Measurements from ENCODE around the gene LRRC1. TPM values are rescaled to one million over a fixed set of nuclear protein-coding genes. Genes with fewer than 3 reads are reported as not detected.

The LRRC1 gene
- total and polyA plus RNA-seq, 10 of the 15 experiments (the other 5 are each of a cell fraction or from before 2014, with no cell fraction given) = 0.35 to 9.3 (median 0.63) TPM

GRCh38 chr6:53892707-53893106, 97.9 kb downstream of the LRRC1 start (continued):
- no peak for TF ChIP-seq HDAC2 (IDR thresholded peaks at IDR 0.05)

DNA sequence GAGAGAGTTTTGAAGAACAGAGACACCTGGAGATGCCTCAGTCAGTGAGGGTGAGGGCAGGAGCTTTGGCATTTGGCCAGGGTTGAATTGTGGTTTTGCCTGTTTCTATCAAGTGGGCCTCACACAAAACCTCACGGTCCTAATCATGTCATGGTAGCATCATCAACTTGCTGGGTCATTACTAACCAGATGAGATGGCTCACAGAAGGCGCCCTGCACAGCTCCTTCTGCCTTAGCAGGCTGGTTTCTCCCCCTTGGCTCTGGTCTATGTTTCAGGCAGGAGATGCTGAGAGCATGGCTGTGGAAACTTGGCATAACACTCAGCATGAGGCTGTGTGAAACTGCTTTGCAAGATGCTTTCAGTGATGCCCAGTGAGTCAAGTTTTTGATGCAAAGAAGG, 99.3 kb downstream of the LRRC1 start:
- ChIA-PET CTCF (no interaction called here), SMC1A (ENCODE audit: uncharacterized antibody, unreplicated experiment) (interaction anchor here (0.8 kb wide), 1 partner anchor 11 kb away, joined by 3 read pairs; no protein-coding TSS in a partner anchor), POLR2A (no interaction called here), RAD21 (ENCODE audit: unreplicated experiment) (interaction anchor here (1.5 kb wide), 1 partner anchor 99 kb away, joined by 4 read pairs; the partner anchor contains the start of gene LRRC1)
- H3K4me1 ChIP-seq (ENCODE audit: control insufficient read depth, insufficient read depth, low read length) = peaks cover 5% of the 10 kb centered on the region
- no peak overlapping the region for H3K27ac ChIP-seq (ENCODE audit: control insufficient read depth, insufficient read depth)
- no peak for FAIRE-seq
- H3K27me3 ChIP-seq (replicated peaks in 1 of 2; ENCODE audit: control insufficient read depth in 2 of 2, insufficient read depth in 2 of 2, low read length in 1 of 2) = no peaks in the 10 kb centered on the region
- ATAC-seq = peak; percentile 93
- intact Hi-C loops (cut with micrococcal nuclease; ENCODE audit: unreplicated experiment) (no loop called here), in situ Hi-C loops (cut with MboI) (no loop called here)
- 3% methylated on average over 2 of the region's 2 CpGs for WGBS (ENCODE audit: insufficient coverage, insufficient replicate concordance, low lambda C conversion rate, missing lambda C conversion rate)
- no peak overlapping the region for H3K4me3 ChIP-seq
- H3K79me2 ChIP-seq (ENCODE audit: control insufficient read depth, insufficient read depth, low read length) = no peaks in the 10 kb centered on the region
- no peak overlapping the region for H3K9ac ChIP-seq (ENCODE audit: control insufficient read depth, insufficient read depth, low read length)
- TF ChIP-seq SUPT20H (IDR thresholded peaks at IDR 0.05; ENCODE audit: borderline replicate concordance, control insufficient read depth, low read depth, low read length) (no peak), POLR2AphosphoS5 (IDR thresholded peaks at IDR 0.05; ENCODE audit: low read length) (no peak), CBX3 (IDR thresholded peaks at IDR 0.05; ENCODE audit: borderline replicate concordance, low read depth) (no peak), TBL1XR1 (IDR thresholded peaks at IDR 0.05; ENCODE audit: low read depth, low read length) (no peak), ZNF592 (IDR thresholded peaks at IDR 0.05) (no peak), MTA2 (IDR thresholded peaks at IDR 0.05; ENCODE audit: low read depth) (no peak), IKZF2 (IDR thresholded peaks at IDR 0.05) (no peak), REST (IDR thresholded peaks at IDR 0.05; ENCODE audit: low read depth, low read length) (no peak), PRDM15 (CRISPR knock-in tag; IDR thresholded peaks at IDR 0.05) (no peak), SMAD1 (IDR thresholded peaks at IDR 0.05; ENCODE audit: low read depth, partially characterized antibody) (no peak), PML (IDR thresholded peaks at IDR 0.05; ENCODE audit: low read length) (no peak), GABPA (IDR thresholded peaks at IDR 0.05; ENCODE audit: low read depth) (no peak)
- no peak overlapping the region for H2AFZ ChIP-seq (ENCODE audit: control insufficient read depth, low read depth, low read length)
- H3K4me2 ChIP-seq (ENCODE audit: control insufficient read depth, insufficient read depth) = no peak overlapping the region
- no peak for DNase-seq (ENCODE audit: low read depth, low spot score)
- no TSS peak for BruUV-seq (replicated peaks)
- H3K36me3 ChIP-seq (ENCODE audit: control insufficient read depth in 2 of 2, insufficient read depth in 2 of 2, low read length in 1 of 2) = no peaks in the 10 kb centered on the region
- no peaks in the 10 kb centered on the region for H3K9me3 ChIP-seq (replicated peaks; ENCODE audit: control insufficient read depth, insufficient read depth, low read length)
- no peaks in the 10 kb centered on the region for H4K20me1 ChIP-seq (ENCODE audit: control insufficient read depth, insufficient read depth)

All from GM12878 (cell line).